ENCODE results near the gene UROD. TPM values are rescaled to one million over a fixed set of nuclear protein-coding genes. Genes with fewer than 3 reads are reported as not detected.
"Not testable (repeated sequence)": the region's sequence is repeated elsewhere in the genome, so short reads cannot be mapped to it uniquely, and the experiment has no call there.

The UROD gene
- polyA plus RNA-seq (ENCODE audit: insufficient read length in 3 of 3) = 100 to 1,000 TPM; 107 to 111 (median 109) TPM
- long read RNA-seq, donor 1, transcript UROD-212 (4 exons, 934 nt) = minor isoform, 5 of 115 reads
- long read RNA-seq, donor 1, transcript UROD-201 (10 exons, 1,300 nt) = major isoform, 65 of 115 reads
- long read RNA-seq, donor 1, transcript UROD-210 (2 exons, 524 nt) = minor isoform, 39 of 115 reads
- long read RNA-seq, donor 1, partial matches to known transcripts = 6 of 115 reads
- long read RNA-seq, donor 1, other reads (novel, unspliced or antisense) = 0 of 115 reads
- long read RNA-seq, donor 2, transcript UROD-210 (2 exons, 524 nt) = major isoform, 56 of 134 reads
- long read RNA-seq, donor 2, transcript UROD-201 (10 exons, 1,300 nt) = major isoform, 56 of 134 reads
- long read RNA-seq, donor 2, transcript UROD-212 (4 exons, 934 nt) = minor isoform, 7 of 134 reads
- long read RNA-seq, donor 2, partial matches to known transcripts = 13 of 134 reads
- long read RNA-seq, donor 2, other reads (novel, unspliced or antisense) = 0 of 134 reads
- long read RNA-seq, donor 3, transcript UROD-210 (2 exons, 524 nt) = major isoform, 27 of 69 reads
- long read RNA-seq, donor 3, transcript UROD-201 (10 exons, 1,300 nt) = minor isoform, 22 of 69 reads
- long read RNA-seq, donor 3, partial matches to known transcripts = 14 of 69 reads
- long read RNA-seq, donor 3, other reads (novel, unspliced or antisense) = 0 of 69 reads
- long read RNA-seq, donor 4, transcript UROD-210 (2 exons, 524 nt) = minor isoform, 54 of 162 reads
- long read RNA-seq, donor 4, transcript UROD-201 (10 exons, 1,300 nt) = major isoform, 58 of 162 reads
- long read RNA-seq, donor 4, transcript UROD-212 (4 exons, 934 nt) = minor isoform, 5 of 162 reads
- long read RNA-seq, donor 4, partial matches to known transcripts = 36 of 162 reads
- long read RNA-seq, donor 4, other reads (novel, unspliced or antisense) = 7 of 162 reads
- long read RNA-seq, donor 5, transcript UROD-210 (2 exons, 524 nt) = minor isoform, 17 of 50 reads
- long read RNA-seq, donor 5, transcript UROD-201 (10 exons, 1,300 nt) = major isoform, 23 of 50 reads
- long read RNA-seq, donor 5, partial matches to known transcripts = 9 of 50 reads
- long read RNA-seq, donor 5, other reads (novel, unspliced or antisense) = 0 of 50 reads
- long read RNA-seq, donor 6, transcript UROD-201 (10 exons, 1,300 nt) = minor isoform, 40 of 93 reads
- long read RNA-seq, donor 6, transcript UROD-210 (2 exons, 524 nt) = major isoform, 41 of 93 reads
- long read RNA-seq, donor 6, partial matches to known transcripts = 5 of 93 reads
- long read RNA-seq, donor 6, other reads (novel, unspliced or antisense) = 0 of 93 reads
- long read RNA-seq, donor 7, transcript UROD-210 (2 exons, 524 nt) = major isoform, 51 of 125 reads
- long read RNA-seq, donor 7, transcript UROD-201 (10 exons, 1,300 nt) = minor isoform, 50 of 125 reads
- long read RNA-seq, donor 7, partial matches to known transcripts = 20 of 125 reads
- long read RNA-seq, donor 7, other reads (novel, unspliced or antisense) = 0 of 125 reads
- long read RNA-seq, donor 8, transcript UROD-210 (2 exons, 524 nt) = major isoform, 26 of 58 reads
- long read RNA-seq, donor 8, transcript UROD-201 (10 exons, 1,300 nt) = minor isoform, 15 of 58 reads
- long read RNA-seq, donor 8, partial matches to known transcripts = 16 of 58 reads
- long read RNA-seq, donor 8, other reads (novel, unspliced or antisense) = 0 of 58 reads
- long read RNA-seq, donor 9, transcript UROD-210 (2 exons, 524 nt) = minor isoform, 49 of 116 reads
- long read RNA-seq, donor 9, transcript UROD-201 (10 exons, 1,300 nt) = major isoform, 53 of 116 reads
- long read RNA-seq, donor 9, partial matches to known transcripts = 11 of 116 reads
- long read RNA-seq, donor 9, other reads (novel, unspliced or antisense) = 0 of 116 reads
- long read RNA-seq, donor 10, transcript UROD-210 (2 exons, 524 nt) = major isoform, 37 of 87 reads
- long read RNA-seq, donor 10, transcript UROD-201 (10 exons, 1,300 nt) = minor isoform, 25 of 87 reads
- long read RNA-seq, donor 10, transcript UROD-212 (4 exons, 934 nt) = minor isoform, 5 of 87 reads
- long read RNA-seq, donor 10, partial matches to known transcripts = 18 of 87 reads
- long read RNA-seq, donor 10, other reads (novel, unspliced or antisense) = 0 of 87 reads
- long read RNA-seq, donor 11, transcript UROD-210 (2 exons, 524 nt) = minor isoform, 15 of 56 reads
- long read RNA-seq, donor 11, transcript UROD-201 (10 exons, 1,300 nt) = major isoform, 20 of 56 reads
- long read RNA-seq, donor 11, partial matches to known transcripts = 19 of 56 reads
- long read RNA-seq, donor 11, other reads (novel, unspliced or antisense) = 0 of 56 reads
- long read RNA-seq, donor 12, transcript UROD-210 (2 exons, 524 nt) = minor isoform, 39 of 103 reads
- long read RNA-seq, donor 12, transcript UROD-212 (4 exons, 934 nt) = minor isoform, 8 of 103 reads
- long read RNA-seq, donor 12, transcript UROD-201 (10 exons, 1,300 nt) = major isoform, 45 of 103 reads
- long read RNA-seq, donor 12, partial matches to known transcripts = 7 of 103 reads
- long read RNA-seq, donor 12, other reads (novel, unspliced or antisense) = 0 of 103 reads
- long read RNA-seq, donor 13, transcript UROD-210 (2 exons, 524 nt) = major isoform, 26 of 47 reads
- long read RNA-seq, donor 13, transcript UROD-201 (10 exons, 1,300 nt) = minor isoform, 18 of 47 reads
- long read RNA-seq, donor 13, partial matches to known transcripts = 0 of 47 reads
- long read RNA-seq, donor 13, other reads (novel, unspliced or antisense) = 0 of 47 reads
- long read RNA-seq, donor 14 = 0 reads
- long read RNA-seq, donor 15, transcript UROD-201 (10 exons, 1,300 nt) = minor isoform, 44 of 116 reads
- long read RNA-seq, donor 15, transcript UROD-210 (2 exons, 524 nt) = major isoform, 57 of 116 reads
- long read RNA-seq, donor 15, partial matches to known transcripts = 8 of 116 reads
- long read RNA-seq, donor 15, other reads (novel, unspliced or antisense) = 0 of 116 reads
- long read RNA-seq, donor 16, transcript UROD-210 (2 exons, 524 nt) = major isoform, 52 of 121 reads
- long read RNA-seq, donor 16, transcript UROD-201 (10 exons, 1,300 nt) = minor isoform, 45 of 121 reads
- long read RNA-seq, donor 16, partial matches to known transcripts = 21 of 121 reads
- long read RNA-seq, donor 16, other reads (novel, unspliced or antisense) = 0 of 121 reads

GRCh38 chr1:45011837-45012638, at the start of gene UROD:
TSS of gene UROD (plus strand) at chr1:45012254. CDS start at chr1:45012266, 12 bp downstream.
- peak; percentile 96 for DNase-seq

- no peak for DNase-seq
Observed at GRCh38 chr1:44962729-44963128, 49.3 kb upstream of the UROD start.

GRCh38 chr1:44964396-44964795, 47.7 kb upstream of the UROD start:
- no peak for DNase-seq

- no peak for DNase-seq
Observed at GRCh38 chr1:44970317-44970716, 41.7 kb upstream of the UROD start.

GRCh38 chr1:44973645-44974044, 38.4 kb upstream of the UROD start:
- DNase-seq = no peak

- no peak for DNase-seq
Observed at GRCh38 chr1:44976252-44976651, 35.8 kb upstream of the UROD start.

GRCh38 chr1:44977372-44977771, 34.7 kb upstream of the UROD start:
- not testable (repeated sequence) for DNase-seq

- DNase-seq = no peak
Observed at GRCh38 chr1:44985747-44986359, 26.2 kb upstream of the UROD start.

- no peak for DNase-seq
Observed at GRCh38 chr1:44988531-44989156, 23.4 kb upstream of the UROD start.

- no peak for DNase-seq
Observed at GRCh38 chr1:44994309-44994898, 17.6 kb upstream of the UROD start.

- DNase-seq = no peak
Observed at GRCh38 chr1:44995467-44996238, 16.4 kb upstream of the UROD start.

- no peak for DNase-seq
Observed at GRCh38 chr1:44999232-44999631, 12.8 kb upstream of the UROD start.

GRCh38 chr1:45001011-45001481, 11.0 kb upstream of the UROD start:
- DNase-seq = no peak

- not testable (repeated sequence) for DNase-seq
Observed at GRCh38 chr1:45001576-45001975, 10.5 kb upstream of the UROD start.
